ENCODE measurements around the gene MPP7.

MPP7 gene

GRCh38 chr10:28294809-28295208, 8.1 kb downstream of the MPP7 start:
- TF ChIP-seq FOXM1 (IDR thresholded peaks at IDR 0.05; ENCODE audit: borderline replicate concordance, low read depth) (no peak), MAX (IDR thresholded peaks at IDR 0.05) (no peak), YY1 (IDR thresholded peaks at IDR 0.05; ENCODE audit: low read depth) (no peak), CREB1 (IDR thresholded peaks at IDR 0.05; ENCODE audit: low read depth) (no peak), NFIC (IDR thresholded peaks at IDR 0.05) (no peak), REST (IDR thresholded peaks at IDR 0.05; ENCODE audit: low read depth) (no peak), TEAD4 (IDR thresholded peaks at IDR 0.05) (no peak), USF1 (IDR thresholded peaks at IDR 0.05) (no peak), EGR1 (IDR thresholded peaks at IDR 0.05) (no peak)

- TF ChIP-seq EP300 (IDR thresholded peaks at IDR 0.05; ENCODE audit: borderline replicate concordance) (no peak), CEBPB (IDR thresholded peaks at IDR 0.05) (no peak), REST (IDR thresholded peaks at IDR 0.05; ENCODE audit: low read depth) (no peak), MAX (IDR thresholded peaks at IDR 0.05) (no peak), EGR1 (IDR thresholded peaks at IDR 0.05) (no peak), FOXM1 (IDR thresholded peaks at IDR 0.05; ENCODE audit: borderline replicate concordance, low read depth) (no peak), RAD21 (IDR thresholded peaks at IDR 0.05; ENCODE audit: low read depth) (no peak), USF1 (IDR thresholded peaks at IDR 0.05) (no peak), TCF12 (IDR thresholded peaks at IDR 0.05; ENCODE audit: low read depth) (no peak), TEAD4 (IDR thresholded peaks at IDR 0.05) (no peak), ZBTB7A (IDR thresholded peaks at IDR 0.05; ENCODE audit: low read depth) (no peak), TAF1 (IDR thresholded peaks at IDR 0.05; ENCODE audit: low read depth) (no peak), NFIC (IDR thresholded peaks at IDR 0.05) (no peak), CREB1 (IDR thresholded peaks at IDR 0.05; ENCODE audit: low read depth) (no peak), YY1 (IDR thresholded peaks at IDR 0.05; ENCODE audit: low read depth) (no peak)
These were observed 8.7 kb downstream of the MPP7 start for GRCh38 chr10:28294169-28294532.

GRCh38 chr10:28293236-28294168, 9.4 kb downstream of the MPP7 start:
- no peak for TF ChIP-seq REST (IDR thresholded peaks at IDR 0.05; ENCODE audit: low read depth)
- no peak for TF ChIP-seq ZBTB7A (IDR thresholded peaks at IDR 0.05; ENCODE audit: low read depth)
- TF ChIP-seq MAX (IDR thresholded peaks at IDR 0.05): no peak
- no peak for TF ChIP-seq TEAD4 (IDR thresholded peaks at IDR 0.05)

- no peak for TF ChIP-seq TAF1 (IDR thresholded peaks at IDR 0.05; ENCODE audit: low read depth)
- no peak for TF ChIP-seq TEAD4 (IDR thresholded peaks at IDR 0.05)
- no peak for TF ChIP-seq REST (IDR thresholded peaks at IDR 0.05; ENCODE audit: low read depth)
- no peak for TF ChIP-seq ZBTB7A (IDR thresholded peaks at IDR 0.05; ENCODE audit: low read depth)
- TF ChIP-seq YY1 (IDR thresholded peaks at IDR 0.05; ENCODE audit: low read depth): no peak
- no peak for TF ChIP-seq MAX (IDR thresholded peaks at IDR 0.05)
- no peak for TF ChIP-seq NFIC (IDR thresholded peaks at IDR 0.05)
- TF ChIP-seq CREB1 (IDR thresholded peaks at IDR 0.05; ENCODE audit: low read depth): no peak
- no peak for TF ChIP-seq RAD21 (IDR thresholded peaks at IDR 0.05; ENCODE audit: low read depth)
- TF ChIP-seq EP300 (IDR thresholded peaks at IDR 0.05; ENCODE audit: borderline replicate concordance): no peak
These were observed 11.0 kb downstream of the MPP7 start for GRCh38 chr10:28291881-28292297.

All from Ishikawa (cell line).